Activated naive CD4-positive, alpha-beta T cell treated with anti-CD3 and anti-CD28 coated beads for 36 hours (primary cell): ENCODE data around the gene CWC27. TPM values are rescaled to one million over a fixed set of nuclear protein-coding genes. Genes with fewer than 3 reads are reported as not detected.

Experiments used
- CTCF ChIA-PET: fragments of 350-600 bp; sonication (Branson Sonifier 250); formaldehyde crosslinking; loops from one replicate; lab custom pipeline; 2021; ENCODE audit warnings: antibody characterized with exemption; lab: Charles Lee
- DNase-seq: peaks from one replicate; pipeline ENCODE4 v3.0.0-alpha.2; 2020
- H3K27ac Mint-ChIP-seq: one replicate; pipeline ENCODE4 v1.8.0; 2021; ENCODE audit warnings: mild to moderate bottlenecking, mixed read lengths
- H3K27me3 Mint-ChIP-seq: one replicate; pipeline ENCODE4 v1.8.0; 2021; ENCODE audit warnings: low read depth, mixed read lengths
- H3K36me3 Mint-ChIP-seq: one replicate; pipeline ENCODE4 v1.8.0; 2021; ENCODE audit warnings: low read depth, mixed read lengths
- H3K4me1 Mint-ChIP-seq: one replicate; pipeline ENCODE4 v1.8.0; 2021; ENCODE audit warnings: low read depth, mixed read lengths
- H3K4me3 Mint-ChIP-seq: one replicate; pipeline ENCODE4 v1.8.0; 2021; ENCODE audit warnings: mild to moderate bottlenecking, moderate library complexity, mixed read lengths
- H3K9me3 Mint-ChIP-seq: one replicate; pipeline ENCODE4 v1.8.0; 2021; ENCODE audit warnings: mixed read lengths
- intact Hi-C: fragments of 100-400 bp; cut with micrococcal nuclease; formaldehyde crosslinking; loops from one replicate; pipeline ENCODE4 v1.15.1; 2023
- total RNA-seq, 2 experiments: library from RNA; stranded (reverse); gene quantifications; one replicate each; pipeline ENCODE4 v1.2.3, GENCODE V29; 2021

Gene CWC27
- total RNA-seq, 2 experiments from 2014 or later, result 35.8 to 39.8 TPM

DNA sequence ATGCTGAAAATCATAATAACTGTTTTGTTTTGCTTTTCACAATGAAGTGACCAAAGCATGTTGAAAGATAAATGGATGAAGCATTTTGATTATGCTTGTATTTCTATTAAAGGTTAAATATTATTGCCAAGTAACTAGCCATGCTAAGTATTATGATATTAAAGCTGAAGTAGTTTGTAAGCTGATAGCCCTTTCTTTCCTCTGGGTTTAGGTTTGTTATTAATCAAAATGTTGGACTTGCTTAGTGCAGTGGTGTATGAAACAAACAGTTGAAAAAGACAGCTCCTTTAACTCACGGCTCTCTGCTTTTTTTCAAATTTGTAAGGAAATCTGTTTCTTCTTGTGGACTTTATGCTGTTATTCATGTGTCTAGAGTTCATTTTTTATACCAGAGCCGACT, 246.0 kb downstream of the CWC27 start:
- CTCF ChIA-PET, result no interaction called here
- intact Hi-C loops, result no loop called here
- H3K9me3 Mint-ChIP-seq, result no peaks in the 10 kb centered on the region

GRCh38 chr5:65015767-65016166, 247.0 kb downstream of the CWC27 start:
- intact Hi-C loops, result no loop called here
- no peak for DNase-seq
- Mint-ChIP-seq H3K9me3 (no peaks in the 10 kb centered on the region), H3K27ac (no peak overlapping the region), H3K4me1 (peaks cover 6% of the 10 kb centered on the region), H3K36me3 (peaks cover 4% of the 10 kb centered on the region), H3K27me3 (no peaks in the 10 kb centered on the region), H3K4me3 (no peak overlapping the region)
- CTCF ChIA-PET, result no interaction called here

More for the DNA sequence above, 246.0 kb downstream of the CWC27 start:
- H3K4me1 Mint-ChIP-seq, result no peaks in the 10 kb centered on the region
- H3K27me3 Mint-ChIP-seq, result no peaks in the 10 kb centered on the region
- no peak for DNase-seq
- no peak overlapping the region for H3K27ac Mint-ChIP-seq
- peaks cover 4% of the 10 kb centered on the region for H3K36me3 Mint-ChIP-seq
- H3K4me3 Mint-ChIP-seq, result no peak overlapping the region

DNA sequence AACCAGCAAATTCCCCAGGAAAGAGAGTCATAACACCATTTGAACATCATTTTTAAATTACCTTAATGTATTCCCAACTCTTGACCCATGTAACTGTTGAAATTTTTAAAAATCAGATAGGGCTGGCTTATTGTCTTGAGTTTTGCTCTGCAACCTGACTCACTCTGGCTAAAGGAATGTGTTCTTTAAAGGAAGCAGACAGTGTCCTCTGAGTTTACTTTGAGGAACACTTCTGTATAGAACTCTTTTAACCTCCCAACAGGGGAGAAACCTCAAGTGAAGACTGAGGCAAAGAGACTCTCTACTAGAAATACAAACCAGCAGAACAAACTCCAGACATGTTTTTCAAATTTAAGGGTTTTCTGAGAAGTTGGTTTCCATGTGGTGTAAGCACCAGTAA, 248.9 kb downstream of the CWC27 start:
- peaks cover 14% of the 10 kb centered on the region for H3K4me1 Mint-ChIP-seq
- intact Hi-C loops, result no loop called here
- no peak for DNase-seq
- H3K27ac Mint-ChIP-seq, result no peak overlapping the region
- CTCF ChIA-PET, result no interaction called here
- H3K4me3 Mint-ChIP-seq, result no peak overlapping the region
- H3K27me3 Mint-ChIP-seq, result no peaks in the 10 kb centered on the region
- H3K36me3 Mint-ChIP-seq, result peaks cover 4% of the 10 kb centered on the region
- no peaks in the 10 kb centered on the region for H3K9me3 Mint-ChIP-seq

GRCh38 chr5:65018763-65019162, 250.0 kb downstream of the CWC27 start:
- CTCF ChIA-PET, result no interaction called here
- Mint-ChIP-seq H3K36me3 (peaks cover 4% of the 10 kb centered on the region), H3K27ac (no peak overlapping the region), H3K4me3 (no peak overlapping the region), H3K4me1 (peaks cover 14% of the 10 kb centered on the region), H3K27me3 (no peaks in the 10 kb centered on the region), H3K9me3 (no peaks in the 10 kb centered on the region)
- no peak for DNase-seq
- intact Hi-C loops, result no loop called here

GRCh38 chr5:65020492-65020891, 251.8 kb downstream of the CWC27 start:
- H3K4me3 Mint-ChIP-seq, result no peak overlapping the region
- peaks cover 4% of the 10 kb centered on the region for H3K36me3 Mint-ChIP-seq
- no peak for DNase-seq
- no peaks in the 10 kb centered on the region for H3K9me3 Mint-ChIP-seq
- H3K27ac Mint-ChIP-seq, result no peak overlapping the region
- peaks cover 14% of the 10 kb centered on the region for H3K4me1 Mint-ChIP-seq
- H3K27me3 Mint-ChIP-seq, result no peaks in the 10 kb centered on the region
- intact Hi-C loops, result no loop called here
- CTCF ChIA-PET, result no interaction called here

- H3K9me3 Mint-ChIP-seq, result no peaks in the 10 kb centered on the region
- no peak overlapping the region for H3K4me3 Mint-ChIP-seq
- CTCF ChIA-PET, result interaction anchor here (0.6 kb wide), 1 partner anchor 547 kb away, joined by 3 read pairs; no protein-coding TSS in a partner anchor
- no peak overlapping the region for H3K27ac Mint-ChIP-seq
- peaks cover 4% of the 10 kb centered on the region for H3K36me3 Mint-ChIP-seq
- no peak for DNase-seq
- no peaks in the 10 kb centered on the region for H3K27me3 Mint-ChIP-seq
- peaks cover 16% of the 10 kb centered on the region for H3K4me1 Mint-ChIP-seq
- intact Hi-C loops, result loop anchor here (1.0 kb wide), 1 partner anchor 14 kb away; no protein-coding TSS in a partner anchor
These were observed 252.9 kb downstream of the CWC27 start for GRCh38 chr5:65021527-65022226.

DNA sequence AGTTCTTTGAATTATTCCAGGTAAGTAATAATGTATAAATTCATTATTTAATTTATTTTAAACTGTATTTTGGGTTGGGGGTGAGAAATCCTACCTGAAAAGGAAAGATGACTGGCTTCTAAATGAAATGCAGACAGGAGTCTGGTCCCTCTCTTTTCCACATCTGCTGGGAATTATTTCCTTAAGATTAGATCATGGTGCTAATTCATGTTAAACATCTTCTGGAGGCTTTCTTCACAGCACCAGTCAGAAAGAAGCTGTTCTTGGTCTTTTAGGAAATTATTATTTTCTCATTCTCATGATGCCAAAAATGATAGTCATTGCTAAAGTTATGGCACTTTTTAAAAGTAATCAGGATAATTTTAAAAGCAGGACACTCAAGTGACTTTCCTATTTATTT, 254.2 kb downstream of the CWC27 start:
- Mint-ChIP-seq H3K9me3 (no peaks in the 10 kb centered on the region), H3K27ac (no peak overlapping the region), H3K4me3 (no peak overlapping the region), H3K27me3 (no peaks in the 10 kb centered on the region), H3K4me1 (peaks cover 23% of the 10 kb centered on the region), H3K36me3 (peaks cover 4% of the 10 kb centered on the region)
- intact Hi-C loops, result no loop called here
- CTCF ChIA-PET, result no interaction called here
- DNase-seq, result no peak

DNA sequence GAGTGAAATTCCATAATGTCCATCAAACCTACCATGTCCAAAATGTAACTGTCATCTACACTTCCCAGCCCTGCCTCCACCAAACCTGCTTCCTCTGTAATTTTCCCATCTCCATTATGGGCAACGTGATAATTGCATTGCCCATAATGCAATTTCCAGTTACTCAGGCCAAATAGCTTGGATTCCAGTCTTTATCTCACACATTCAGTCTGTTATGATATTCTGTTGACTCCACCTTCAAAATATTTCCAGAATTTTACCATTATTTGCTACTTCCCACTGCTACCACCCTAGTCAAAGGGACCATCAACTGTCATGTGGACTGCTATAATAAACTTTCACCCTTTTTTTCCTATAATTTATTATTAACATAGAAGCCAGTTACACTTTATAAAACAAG, 256.0 kb downstream of the CWC27 start:
- Mint-ChIP-seq H3K4me3 (no peak overlapping the region), H3K27ac (no peak overlapping the region), H3K27me3 (no peaks in the 10 kb centered on the region), H3K9me3 (no peaks in the 10 kb centered on the region), H3K36me3 (no peaks in the 10 kb centered on the region), H3K4me1 (peaks cover 23% of the 10 kb centered on the region)
- DNase-seq, result no peak
- intact Hi-C loops, result no loop called here
- CTCF ChIA-PET, result no interaction called here

GRCh38 chr5:65026816-65027548, 258.3 kb downstream of the CWC27 start:
- Mint-ChIP-seq H3K4me1 (peaks cover 9% of the 10 kb centered on the region), H3K36me3 (no peaks in the 10 kb centered on the region), H3K9me3 (no peaks in the 10 kb centered on the region), H3K27ac (no peak overlapping the region), H3K27me3 (no peaks in the 10 kb centered on the region), H3K4me3 (no peak overlapping the region)
- peak; percentile 31 for DNase-seq
- CTCF ChIA-PET, result no interaction called here
- intact Hi-C loops, result no loop called here

- Mint-ChIP-seq H3K9me3 (no peaks in the 10 kb centered on the region), H3K27ac (no peak overlapping the region), H3K4me1 (peaks cover 9% of the 10 kb centered on the region), H3K4me3 (no peak overlapping the region), H3K27me3 (no peaks in the 10 kb centered on the region), H3K36me3 (no peaks in the 10 kb centered on the region)
- DNase-seq, result no peak
- intact Hi-C loops, result no loop called here
- CTCF ChIA-PET, result no interaction called here
These were observed 260.4 kb downstream of the CWC27 start for GRCh38 chr5:65029178-65029577.

DNA sequence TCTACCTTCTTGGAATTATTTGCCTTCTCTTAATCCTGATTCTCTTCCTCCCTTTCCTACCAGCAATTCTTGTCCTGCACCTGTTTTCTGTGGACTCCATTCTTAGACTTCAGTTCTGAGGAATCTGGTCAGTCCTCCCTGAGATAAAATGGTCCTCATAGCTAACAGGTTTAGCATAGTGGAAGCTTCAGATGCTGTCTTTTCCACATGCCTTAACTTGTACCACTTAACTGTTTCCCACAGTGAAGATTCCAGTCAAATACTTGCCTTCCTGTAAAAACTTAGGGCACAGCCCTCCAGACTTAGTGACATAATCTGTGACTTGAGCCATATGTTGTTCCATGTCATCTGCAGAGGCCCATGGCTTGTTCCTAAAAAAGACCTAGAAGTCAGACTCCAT, 261.3 kb downstream of the CWC27 start:
- Mint-ChIP-seq H3K4me3 (no peak overlapping the region), H3K9me3 (no peaks in the 10 kb centered on the region), H3K4me1 (peaks cover 10% of the 10 kb centered on the region), H3K27ac (no peak overlapping the region), H3K27me3 (no peaks in the 10 kb centered on the region), H3K36me3 (no peaks in the 10 kb centered on the region)
- no peak for DNase-seq
- intact Hi-C loops, result loop anchor here (10.0 kb wide), 1 partner anchor 1115 kb away; the partner anchor contains the start of gene SREK1
- CTCF ChIA-PET, result interaction anchor here (0.6 kb wide), 1 partner anchor 447 kb away, joined by 3 read pairs; no protein-coding TSS in a partner anchor

GRCh38 chr5:65032250-65032649, 263.5 kb downstream of the CWC27 start:
- intact Hi-C loops, result loop anchor here (10.0 kb wide), 1 partner anchor 1113 kb away; the partner anchor contains the start of gene SREK1
- Mint-ChIP-seq H3K9me3 (no peaks in the 10 kb centered on the region), H3K4me1 (peaks cover 19% of the 10 kb centered on the region), H3K36me3 (no peaks in the 10 kb centered on the region), H3K27ac (no peak overlapping the region), H3K4me3 (no peak overlapping the region), H3K27me3 (no peaks in the 10 kb centered on the region)
- CTCF ChIA-PET, result interaction anchor here (1.0 kb wide), 1 partner anchor 221 kb away, joined by 3 read pairs; no protein-coding TSS in a partner anchor
- DNase-seq, result no peak
